ENCODE results near the gene KRTAP25-1.

GRCh38 chr21:30240661-30241060, 48.7 kb downstream of the KRTAP25-1 start:
- TF ChIP-seq, protein P1, sequence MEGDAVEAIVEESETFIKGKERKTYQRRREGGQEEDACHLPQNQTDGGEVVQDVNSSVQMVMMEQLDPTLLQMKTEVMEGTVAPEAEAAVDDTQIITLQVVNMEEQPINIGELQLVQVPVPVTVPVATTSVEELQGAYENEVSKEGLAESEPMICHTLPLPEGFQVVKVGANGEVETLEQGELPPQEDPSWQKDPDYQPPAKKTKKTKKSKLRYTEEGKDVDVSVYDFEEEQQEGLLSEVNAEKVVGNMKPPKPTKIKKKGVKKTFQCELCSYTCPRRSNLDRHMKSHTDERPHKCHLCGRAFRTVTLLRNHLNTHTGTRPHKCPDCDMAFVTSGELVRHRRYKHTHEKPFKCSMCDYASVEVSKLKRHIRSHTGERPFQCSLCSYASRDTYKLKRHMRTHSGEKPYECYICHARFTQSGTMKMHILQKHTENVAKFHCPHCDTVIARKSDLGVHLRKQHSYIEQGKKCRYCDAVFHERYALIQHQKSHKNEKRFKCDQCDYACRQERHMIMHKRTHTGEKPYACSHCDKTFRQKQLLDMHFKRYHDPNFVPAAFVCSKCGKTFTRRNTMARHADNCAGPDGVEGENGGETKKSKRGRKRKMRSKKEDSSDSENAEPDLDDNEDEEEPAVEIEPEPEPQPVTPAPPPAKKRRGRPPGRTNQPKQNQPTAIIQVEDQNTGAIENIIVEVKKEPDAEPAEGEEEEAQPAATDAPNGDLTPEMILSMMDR (IDR thresholded peaks at IDR 0.05) = no peak
- TF ChIP-seq EP300 (IDR thresholded peaks at IDR 0.05) = no peak
- no peak for TF ChIP-seq POLR2A (IDR thresholded peaks at IDR 0.05)

All from ovary (tissue), 3 donors.